ENCODE results near the gene TSPAN11.

GRCh38 chr12:30992381-30992780 lies 65.8 kb downstream of the TSPAN11 start:
- TF ChIP-seq POLR2A (IDR thresholded peaks at IDR 0.05; ENCODE audit: low read depth, low read length) (no peak), POLR2AphosphoS5 (IDR thresholded peaks at IDR 0.05; ENCODE audit: low read depth, low read length) (no peak), TAF1 (IDR thresholded peaks at IDR 0.05; ENCODE audit: borderline replicate concordance, low read depth, low read length) (no peak)
